Smooth muscle cell of the brain vasculature (primary cell): ENCODE measurements around the gene NPC1L1.
A peak's percentile ranks its signal among the peaks of the same experiment; 100 is the strongest.
"Not testable (repeated sequence)": the region's sequence is repeated elsewhere in the genome, so short reads cannot be mapped to it uniquely, and the experiment has no call there.

Experiments used
- DNase-seq: peaks from one replicate; pipeline ENCODE4 v3.0.0-alpha.2; 2012; ENCODE audit warnings: low read depth, low spot score

Gene NPC1L1

GRCh38 chr7:44506592-44507288 is 34.4 kb downstream of the NPC1L1 start:
- not testable (repeated sequence) for DNase-seq

- DNase-seq = no peak
Measured at GRCh38 chr7:44505595-44505994, 35.5 kb downstream of the NPC1L1 start.

- no peak for DNase-seq
Measured at GRCh38 chr7:44498230-44498954, 42.7 kb downstream of the NPC1L1 start.

- no peak for DNase-seq
Measured at GRCh38 chr7:44497155-44498027, 43.7 kb downstream of the NPC1L1 start.

GRCh38 chr7:44496385-44496784 is 44.7 kb downstream of the NPC1L1 start:
- DNase-seq = no peak

- DNase-seq = no peak
Measured at GRCh38 chr7:44494960-44495359, 46.2 kb downstream of the NPC1L1 start.

- DNase-seq = no peak
Measured at GRCh38 chr7:44491229-44491628, 49.9 kb downstream of the NPC1L1 start.

GRCh38 chr7:44490351-44491200 is 50.6 kb downstream of the NPC1L1 start, which contains the start of gene NUDCD3:
Gene NUDCD3 (minus strand): TSS chr7:44490658. CDS start chr7:44490600, 58 bp downstream.
- DNase-seq = peak; percentile 62

- no peak for DNase-seq
Measured at GRCh38 chr7:44489955-44490350, 51.2 kb downstream of the NPC1L1 start.

- no peak for DNase-seq
Measured at GRCh38 chr7:44488955-44489354, 52.2 kb downstream of the NPC1L1 start.

GRCh38 chr7:44486693-44487092 is 54.4 kb downstream of the NPC1L1 start:
- no peak for DNase-seq

- no peak for DNase-seq
Measured at GRCh38 chr7:44486001-44486400, 55.1 kb downstream of the NPC1L1 start.

GRCh38 chr7:44484482-44485313 is 56.4 kb downstream of the NPC1L1 start:
- no peak for DNase-seq

- DNase-seq = no peak
Measured at GRCh38 chr7:44482502-44483485, 58.3 kb downstream of the NPC1L1 start.

GRCh38 chr7:44477938-44478337 is 63.2 kb downstream of the NPC1L1 start:
- DNase-seq = no peak

GRCh38 chr7:44477063-44477830 is 63.9 kb downstream of the NPC1L1 start:
- DNase-seq = no peak

- DNase-seq = no peak
Measured at GRCh38 chr7:44476313-44476712, 64.8 kb downstream of the NPC1L1 start.

- DNase-seq = no peak
Measured at GRCh38 chr7:44473295-44473694, 67.8 kb downstream of the NPC1L1 start.
